KMS-11 (cell line): ENCODE data around the gene EXO5.
"Not testable (repeated sequence)": the region's sequence is repeated elsewhere in the genome, so short reads cannot be mapped to it uniquely, and the experiment has no call there.

Source experiments
- H2AFZ ChIP-seq: fragments of 200-600 bp; sonication (generic); 2 replicates; pipeline ENCODE4 v1.6.1; 2016; ENCODE audit warnings: antibody characterized with exemption, mixed run types, low read depth
- H3K27ac ChIP-seq: fragments of 200-600 bp; sonication (generic); 2 replicates; pipeline ENCODE4 v1.6.1; 2016; ENCODE audit warnings: mild to moderate bottlenecking, mixed run types
- H3K27me3 ChIP-seq: fragments of 200-600 bp; sonication (generic); 2 replicates; pipeline ENCODE4 v1.6.1; 2017; ENCODE audit warnings: mild to moderate bottlenecking, low read depth, mixed run types, moderate library complexity; ENCODE audit not compliant: insufficient read depth
- H3K36me3 ChIP-seq: fragments of 200-600 bp; sonication (generic); 2 replicates; pipeline ENCODE4 v1.6.1; 2017; ENCODE audit warnings: mild to moderate bottlenecking, mixed run types; ENCODE audit not compliant: insufficient read depth
- H3K4me1 ChIP-seq: fragments of 200-600 bp; sonication (generic); 2 replicates; pipeline ENCODE4 v1.6.1; 2016; ENCODE audit warnings: mild to moderate bottlenecking, low read depth, mixed run types; ENCODE audit not compliant: poor library complexity, severe bottlenecking
- H3K4me2 ChIP-seq: fragments of 200-600 bp; sonication (generic); 2 replicates; pipeline ENCODE4 v1.7.0; 2016; ENCODE audit warnings: mild to moderate bottlenecking, mixed run types
- H3K4me3 ChIP-seq: fragments of 200-600 bp; sonication (generic); IDR thresholded peaks from 2 replicates; pipeline ENCODE4 v1.6.1; 2017; ENCODE audit warnings: low read depth, low read length, mixed read lengths; ENCODE audit not compliant: insufficient read depth
- H3K79me2 ChIP-seq: fragments of 200-600 bp; sonication (generic); 2 replicates; pipeline ENCODE4 v1.6.1; 2016; ENCODE audit warnings: low read depth, mixed run types; ENCODE audit not compliant: insufficient read depth
- H3K9ac ChIP-seq: fragments of 200-600 bp; sonication (generic); 2 replicates; pipeline ENCODE4 v1.6.1; 2016; ENCODE audit warnings: mild to moderate bottlenecking, mixed run types
- H4K20me1 ChIP-seq: fragments of 200-600 bp; sonication (generic); 2 replicates; pipeline ENCODE4 v1.6.1; 2016; ENCODE audit warnings: mild to moderate bottlenecking, mixed run types; ENCODE audit not compliant: insufficient read depth
- CTCF ChIP-seq: fragments of 200-600 bp; sonication (generic); conservative IDR thresholded peaks from 2 replicates; pipeline ENCODE4 v1.6.1; 2017; ENCODE audit warnings: low read depth, mild to moderate bottlenecking, antibody characterized with exemption, low read length, moderate library complexity, mixed read lengths

EXO5 gene

GRCh38 chr1:40535732-40536131 is 27.2 kb downstream of the EXO5 start:
- H3K79me2 ChIP-seq, result no peaks in the 10 kb centered on the region
- H4K20me1 ChIP-seq, result no peaks in the 10 kb centered on the region
- no peak overlapping the region for H3K9ac ChIP-seq
- H3K36me3 ChIP-seq, result no peaks in the 10 kb centered on the region
- no peak for TF ChIP-seq CTCF
- no peaks in the 10 kb centered on the region for H3K27me3 ChIP-seq
- no peak overlapping the region for H3K4me2 ChIP-seq
- peaks cover 13% of the 10 kb centered on the region for H3K4me1 ChIP-seq
- H3K27ac ChIP-seq, result no peak overlapping the region
- no peak overlapping the region for H2AFZ ChIP-seq
- no peak overlapping the region for H3K4me3 ChIP-seq

- Histone ChIP-seq H3K36me3 (no peaks in the 10 kb centered on the region), H3K27ac (no peak overlapping the region), H3K4me3 (no peak overlapping the region), H3K4me2 (no peak overlapping the region), H2AFZ (no peak overlapping the region), H3K27me3 (no peaks in the 10 kb centered on the region), H3K9ac (no peak overlapping the region), H4K20me1 (no peaks in the 10 kb centered on the region), H3K79me2 (no peaks in the 10 kb centered on the region), H3K4me1 (no peaks in the 10 kb centered on the region)
- TF ChIP-seq CTCF, result no peak
Measured at GRCh38 chr1:40539338-40539737, 30.8 kb downstream of the EXO5 start.

GRCh38 chr1:40546957-40547356 is 38.4 kb downstream of the EXO5 start:
- no peak overlapping the region for H2AFZ ChIP-seq
- no peak for TF ChIP-seq CTCF
- H3K27me3 ChIP-seq, result no peaks in the 10 kb centered on the region
- H3K4me1 ChIP-seq, result no peaks in the 10 kb centered on the region
- H3K4me2 ChIP-seq, result no peak overlapping the region
- H3K27ac ChIP-seq, result no peak overlapping the region
- H3K9ac ChIP-seq, result no peak overlapping the region
- H3K79me2 ChIP-seq, result no peaks in the 10 kb centered on the region
- no peaks in the 10 kb centered on the region for H4K20me1 ChIP-seq
- no peaks in the 10 kb centered on the region for H3K36me3 ChIP-seq
- no peak overlapping the region for H3K4me3 ChIP-seq

GRCh38 chr1:40553017-40553416 is 44.5 kb downstream of the EXO5 start:
- Histone ChIP-seq H4K20me1 (no peaks in the 10 kb centered on the region), H3K4me3 (no peak overlapping the region), H3K79me2 (no peaks in the 10 kb centered on the region), H3K9ac (no peak overlapping the region), H3K36me3 (no peaks in the 10 kb centered on the region), H3K27me3 (no peaks in the 10 kb centered on the region), H2AFZ (no peak overlapping the region), H3K4me1 (no peaks in the 10 kb centered on the region), H3K4me2 (no peak overlapping the region), H3K27ac (no peak overlapping the region)
- TF ChIP-seq CTCF, result no peak

GRCh38 chr1:40554807-40555206 is 46.2 kb downstream of the EXO5 start:
- H3K36me3 ChIP-seq, H3K4me3 ChIP-seq, H3K79me2 ChIP-seq, H3K27ac ChIP-seq, H3K27me3 ChIP-seq, H3K4me1 ChIP-seq, H3K9ac ChIP-seq, H2AFZ ChIP-seq, H3K4me2 ChIP-seq, H4K20me1 ChIP-seq: not testable (repeated sequence)
